H1 (cell line): ENCODE measurements around the gene TRDN. TPM values are rescaled to one million over a fixed set of nuclear protein-coding genes. Genes with fewer than 3 reads are reported as not detected.

ENCODE experiments used
- CTCF ChIA-PET: fragments of 300-600 bp; sonication (Branson Sonifier 250); formaldehyde crosslinking; loops from one replicate; lab custom pipeline; 2021; ENCODE audit not compliant: partially characterized antibody; lab: Charles Lee
- POLR2A ChIA-PET: fragments of 300-600 bp; sonication (Branson Sonifier 250); formaldehyde crosslinking; loops from one replicate; lab custom pipeline; 2021; ENCODE audit warnings: inconsistent platforms; ENCODE audit not compliant: partially characterized antibody; lab: Charles Lee
- DNase-seq, 2 experiments: peaks; one replicate each; pipeline versions ENCODE4 v3.0.0 to v3.0.0-alpha.2; 2010 to 2022; ENCODE audit warnings: low spot score in 2 of 2, low read depth in 1 of 2, mixed read lengths in 1 of 2
- FAIRE-seq: peaks from 2 replicates; lab custom pipeline; 2011; peaks lifted over from hg19 to GRCh38; lab: Jason Lieb, UNC
- H2AFZ ChIP-seq: 2 replicates; pipeline ENCODE4 v1.8.1; 2012; ENCODE audit warnings: low read length, inconsistent platforms
- H2AK5ac ChIP-seq: 2 replicates; pipeline ENCODE4 v1.6.1; 2013; ENCODE audit warnings: low read depth, low read length
- H2BK120ac ChIP-seq: replicated peaks from 2 replicates; pipeline ENCODE3; 2013; ENCODE audit warnings: low read depth, low read length, inconsistent platforms
- H2BK12ac ChIP-seq: 2 replicates; pipeline ENCODE4 v1.6.1; 2013; ENCODE audit warnings: low read depth, low read length
- H2BK15ac ChIP-seq: 2 replicates; pipeline ENCODE4 v1.6.1; 2013; ENCODE audit warnings: low read length
- H2BK20ac ChIP-seq: 2 replicates; pipeline ENCODE4 v1.6.1; 2013; ENCODE audit warnings: low read length
- H2BK5ac ChIP-seq: 2 replicates; pipeline ENCODE4 v1.6.1; 2013; ENCODE audit warnings: low read depth, low read length
- H3K14ac ChIP-seq: 2 replicates; pipeline ENCODE4 v1.6.1; 2013; ENCODE audit warnings: inconsistent platforms; ENCODE audit not compliant: insufficient read length
- H3K18ac ChIP-seq: 2 replicates; pipeline ENCODE4 v1.6.1; 2013; ENCODE audit warnings: low read length; ENCODE audit errors: extremely low read depth
- H3K23ac ChIP-seq: 2 replicates; pipeline ENCODE4 v1.6.1; 2013; ENCODE audit warnings: inconsistent platforms; ENCODE audit not compliant: insufficient read length
- H3K23me2 ChIP-seq: 2 replicates; pipeline ENCODE4 v1.6.1; 2013; ENCODE audit warnings: low read depth, low read length
- H3K27ac ChIP-seq: 2 replicates; pipeline ENCODE4 v1.6.1; 2011; ENCODE audit warnings: low read depth, low read length, inconsistent platforms
- H3K27me3 ChIP-seq, 4 experiments: replicated peaks in 1 of 4; 1 replicate in 1 of 4; 2 replicates in 3 of 4; pipeline versions ENCODE4 v1.6.1 to v1.8.1; 2011 to 2013; ENCODE audit warnings: low read length in 3 of 4, mild to moderate bottlenecking in 3 of 4, inconsistent platforms in 2 of 4, mixed read lengths in 2 of 4, moderate library complexity in 1 of 4; ENCODE audit not compliant: control insufficient read depth in 3 of 4, insufficient read depth in 3 of 4; ENCODE audit errors: extremely low read depth in 1 of 4
- H3K36me3 ChIP-seq, 4 experiments: 2 replicates each; pipeline versions ENCODE4 v1.6.1 to v1.8.1; 2011 to 2013; ENCODE audit warnings: mild to moderate bottlenecking in 4 of 4, low read length in 3 of 4, moderate library complexity in 2 of 4, control low read depth in 1 of 4, inconsistent platforms in 1 of 4; ENCODE audit not compliant: insufficient read depth in 4 of 4, control insufficient read depth in 2 of 4
- H3K4ac ChIP-seq: replicated peaks from 2 replicates; pipeline ENCODE3; 2013; ENCODE audit warnings: low read length, low read depth, mixed read lengths, inconsistent platforms; ENCODE audit not compliant: insufficient read length
- H3K4me1 ChIP-seq, 4 experiments: replicated peaks in 1 of 4; 1 replicate in 1 of 4; 2 replicates in 3 of 4; pipeline versions ENCODE4 v1.6.1 to v1.8.1; 2011 to 2013; ENCODE audit warnings: low read length in 3 of 4, inconsistent platforms in 2 of 4, mixed read lengths in 1 of 4; ENCODE audit not compliant: insufficient read depth in 4 of 4, control insufficient read depth in 3 of 4
- H3K4me2 ChIP-seq, 2 experiments: 2 replicates each; pipeline versions ENCODE4 v1.6.1 to v1.8.1; 2011 to 2013; ENCODE audit warnings: low read depth in 2 of 2, low read length in 2 of 2, control low read depth in 1 of 2, inconsistent platforms in 1 of 2, mild to moderate bottlenecking in 1 of 2; ENCODE audit not compliant: insufficient read depth in 1 of 2
- H3K4me3 ChIP-seq, 4 experiments: fragments of 200-600, 300-600 bp in 1 of 4; sonication (generic), shearing (Covaris generic), sonication (Bioruptor Twin) in 1 of 4; 2 replicates each; pipeline versions ENCODE4 v1.5.1 to v1.8.1; 2011 to 2016; ENCODE audit warnings: low read length in 4 of 4, low read depth in 3 of 4, control low read depth in 2 of 4, inconsistent platforms in 2 of 4, mild to moderate bottlenecking in 2 of 4, mixed read lengths in 1 of 4, moderate library complexity in 1 of 4; ENCODE audit not compliant: insufficient read depth in 2 of 4; ENCODE audit errors: extremely low read depth in 1 of 4
- H3K56ac ChIP-seq: replicated peaks from 2 replicates; pipeline ENCODE3; 2013; ENCODE audit warnings: low read depth, mild to moderate bottlenecking, mixed read lengths, low read length, inconsistent platforms; ENCODE audit not compliant: insufficient read length
- H3K79me1 ChIP-seq: 2 replicates; pipeline ENCODE4 v1.6.1; 2013; ENCODE audit warnings: low read depth, low read length, control low read depth
- H3K79me2 ChIP-seq, 2 experiments: 2 replicates each; pipeline versions ENCODE4 v1.6.1 to v1.8.1; 2012 to 2013; ENCODE audit warnings: low read length in 2 of 2, mild to moderate bottlenecking in 2 of 2, inconsistent platforms in 1 of 2; ENCODE audit not compliant: insufficient read depth in 2 of 2, control insufficient read depth in 1 of 2
- H3K9ac ChIP-seq, 4 experiments: replicated peaks in 1 of 4; 1 replicate in 1 of 4; 2 replicates in 3 of 4; pipeline versions ENCODE4 v1.6.1 to v1.8.1; 2011 to 2013; ENCODE audit warnings: low read depth in 3 of 4, low read length in 3 of 4, control low read depth in 2 of 4, mild to moderate bottlenecking in 2 of 4, moderate library complexity in 2 of 4, inconsistent platforms in 1 of 4; ENCODE audit errors: extremely low read depth in 1 of 4
- H3K9me3 ChIP-seq, 2 experiments: 2 replicates each; pipeline versions ENCODE4 v1.6.1 to v1.8.1; 2012 to 2013; ENCODE audit warnings: mild to moderate bottlenecking in 2 of 2, moderate library complexity in 2 of 2, control low read depth in 1 of 2, inconsistent platforms in 1 of 2, low read depth in 1 of 2, low read length in 1 of 2, mixed read lengths in 1 of 2; ENCODE audit not compliant: insufficient read depth in 2 of 2
- H4K20me1 ChIP-seq, 2 experiments: replicated peaks in 1 of 2; 2 replicates each; pipeline versions ENCODE3 to v1.8.1; 2011 to 2013; ENCODE audit warnings: inconsistent platforms in 2 of 2, low read length in 2 of 2, mild to moderate bottlenecking in 1 of 2; ENCODE audit not compliant: insufficient read depth in 2 of 2, control insufficient read depth in 1 of 2
- H4K5ac ChIP-seq: 2 replicates; pipeline ENCODE4 v1.6.1; 2013; ENCODE audit warnings: low read length, low read depth, mixed read lengths, inconsistent platforms; ENCODE audit not compliant: insufficient read length
- H4K8ac ChIP-seq: 2 replicates; pipeline ENCODE4 v1.8.0; 2013; ENCODE audit warnings: mild to moderate bottlenecking, moderate library complexity, low read length, inconsistent platforms; ENCODE audit not compliant: insufficient read depth; ENCODE audit errors: extremely low read depth
- H4K91ac ChIP-seq: replicated peaks from 2 replicates; pipeline ENCODE3; 2013; ENCODE audit warnings: low read length, mixed read lengths, inconsistent platforms; ENCODE audit not compliant: insufficient read length
- ATF2 ChIP-seq: IDR thresholded peaks from 2 replicates; pipeline ENCODE4 v1.6.1; 2012; ENCODE audit warnings: low read length, inconsistent platforms
- BACH1 ChIP-seq: IDR thresholded peaks from 2 replicates; pipeline ENCODE4 v1.6.1; 2012; ENCODE audit warnings: low read length, improper control_type of control experiment
- CBX8 ChIP-seq: fragments of 300-800, 300-1000 bp; sonication (generic); IDR thresholded peaks from 2 replicates; pipeline ENCODE4 v1.7.1; 2016; ENCODE audit warnings: low read depth, low read length, borderline replicate concordance
- CEBPB ChIP-seq: IDR thresholded peaks from 2 replicates; pipeline ENCODE4 v1.6.1; 2012; ENCODE audit warnings: low read depth, low read length
- CHD2 ChIP-seq: IDR thresholded peaks from 2 replicates; pipeline ENCODE4 v1.6.1; 2012; ENCODE audit warnings: low read length, improper control_type of control experiment
- JUN ChIP-seq: IDR thresholded peaks from 2 replicates; pipeline ENCODE4 v1.6.1; 2011; ENCODE audit warnings: low read depth, mild to moderate bottlenecking, improper control_type of control experiment, low read length
- KDM5A ChIP-seq: fragments of 200-600 bp; IDR thresholded peaks from 2 replicates; pipeline ENCODE4 v1.7.1; 2012; ENCODE audit warnings: mild to moderate bottlenecking, low read length, inconsistent platforms, mixed read lengths
- PHF8 ChIP-seq: fragments of 200-600 bp; sonication (generic); conservative IDR thresholded peaks from 2 replicates; pipeline ENCODE4 v1.7.1; 2012; ENCODE audit warnings: low read depth, mild to moderate bottlenecking, inconsistent platforms, low read length, moderate library complexity
- POU5F1 ChIP-seq: IDR thresholded peaks from 2 replicates; pipeline ENCODE4 v1.6.1; 2011; ENCODE audit warnings: low read depth, mild to moderate bottlenecking, low read length, moderate library complexity
- RAD21 ChIP-seq, 2 experiments: IDR thresholded peaks in 1 of 2; conservative IDR thresholded peaks in 1 of 2; 2 replicates each; pipeline ENCODE4 v1.6.1; 2011; ENCODE audit warnings: low read depth in 2 of 2, low read length in 2 of 2, improper control_type of control experiment in 1 of 2, inconsistent platforms in 1 of 2, mild to moderate bottlenecking in 1 of 2, moderate library complexity in 1 of 2
- SIN3A ChIP-seq, 2 experiments: IDR thresholded peaks in 1 of 2; conservative IDR thresholded peaks in 1 of 2; 2 replicates each; pipeline ENCODE4 v1.6.1; 2011 to 2012; ENCODE audit warnings: low read length in 2 of 2, improper control_type of control experiment in 1 of 2, low read depth in 1 of 2, mild to moderate bottlenecking in 1 of 2
- SP4 ChIP-seq: IDR thresholded peaks from 2 replicates; pipeline ENCODE4 v1.6.1; 2012; ENCODE audit warnings: low read length, inconsistent platforms
- SRF ChIP-seq: IDR thresholded peaks from 2 replicates; pipeline ENCODE4 v1.6.1; 2011; ENCODE audit warnings: mild to moderate bottlenecking, low read depth, low read length, moderate library complexity
- SUZ12 ChIP-seq: fragments of 200-600 bp; sonication (generic); IDR thresholded peaks from 2 replicates; pipeline ENCODE4 v1.6.1; 2012; ENCODE audit warnings: mild to moderate bottlenecking, inconsistent platforms, low read length, moderate library complexity, mixed read lengths
- WGBS, 2 experiments: shearing (Covaris generic) in 1 of 2; methylation state at CpG; one replicate each; pipeline versions ENCODE4 v1.1.6 to v1.1.7; 2013 to 2015; ENCODE audit warnings: low lambda C conversion rate in 2 of 2, mixed read lengths in 2 of 2, inconsistent platforms in 1 of 2, low coverage in 1 of 2, missing lambda C conversion rate in 1 of 2; ENCODE audit not compliant: insufficient replicate concordance in 2 of 2, insufficient coverage in 1 of 2, insufficient read length in 1 of 2; ENCODE audit errors: extremely low coverage in 1 of 2, missing lambda C conversion rate in 1 of 2; 5-methylcytosine and 5-hydroxymethylcytosine counted together
- polyA plus RNA-seq, 7 experiments: library from polyadenylated mRNA; depleted of rRNA in 3 of 7; stranded (reverse) in 5 of 7; unstranded in 2 of 7; fragments of >200 nt in 5 of 7; fragments of 200-250 nt in 2 of 7; gene quantifications; 1 replicate in 5 of 7; 2 replicates in 1 of 7; 4 replicates in 1 of 7; pipeline versions ENCODE4 v1.2.1 to v1.2.3, GENCODE V29; 2011 to 2013; ENCODE audit warnings: missing spikeins in 2 of 7, mixed read lengths in 2 of 7
- total RNA-seq: library from RNA; stranded (reverse); fragmentation: NEBNext Ultra II Directional; extraction: Animal tissue kit (Norgen Biotek cat#: 25700); gene quantifications from 2 replicates; pipeline ENCODE4 v1.2.1, GENCODE V29; 2021

Gene TRDN
- total and polyA plus RNA-seq, 2 of the 8 experiments (the other 6 are each of a cell fraction or from before 2014, with no cell fraction given): 1.6 to 41.6 TPM

- Histone ChIP-seq H3K23ac (no peak overlapping the region), H2BK20ac (no peak overlapping the region), H2BK120ac (no peak overlapping the region), H2BK15ac (no peak overlapping the region), H3K79me1 (no peaks in the 10 kb centered on the region), H3K14ac (no peak overlapping the region), H3K9me3 (no peaks in the 10 kb centered on the region), H3K4me3 (no peak overlapping the region), H4K20me1 (no peaks in the 10 kb centered on the region), H3K9ac (no peak overlapping the region), H2BK5ac (no peak overlapping the region), H3K79me2 (no peaks in the 10 kb centered on the region), H4K5ac (no peak overlapping the region), H3K27me3 (no peaks in the 10 kb centered on the region), H3K4me2 (no peak overlapping the region), H3K4me1 (no peaks in the 10 kb centered on the region), H3K4ac (no peak overlapping the region), H3K36me3 (no peaks in the 10 kb centered on the region), H3K18ac (no peak overlapping the region), H2BK12ac (no peak overlapping the region), H4K8ac (no peak overlapping the region), H3K56ac (no peak overlapping the region), H4K91ac (no peak overlapping the region), H2AK5ac (no peak overlapping the region), H3K23me2 (no peaks in the 10 kb centered on the region), H2AFZ (no peak overlapping the region), H3K27ac (no peak overlapping the region)
- ChIA-PET CTCF (no interaction called here), POLR2A (no interaction called here)
- FAIRE-seq (no peak), DNase-seq (no peak)
- 95% methylated on average over 1 of the region's 1 CpG; no CpG with 5 or more reads in 1 of the 2 experiments for WGBS, 2 experiments
- no peak for TF ChIP-seq CEBPB
- TF ChIP-seq JUN: no peak
- no peak for TF ChIP-seq PHF8
- no peak for TF ChIP-seq SUZ12
- no peak for TF ChIP-seq ATF2
- TF ChIP-seq BACH1: no peak
- TF ChIP-seq SIN3A (conservative IDR thresholded peaks at IDR 0.05 in 1 of 2, IDR thresholded peaks at IDR 0.05 in 1 of 2; ENCODE audit: low read depth in 1 of 2, low read length in 2 of 2): no peak
- TF ChIP-seq POU5F1: no peak
- no peak for TF ChIP-seq SRF
- no peak for TF ChIP-seq SP4
- no peak for TF ChIP-seq CBX8
- TF ChIP-seq RAD21 (IDR thresholded peaks at IDR 0.05 in 1 of 2, conservative IDR thresholded peaks at IDR 0.05 in 1 of 2; ENCODE audit: low read depth in 2 of 2, low read length in 2 of 2): no peak
- no peak for TF ChIP-seq KDM5A
- TF ChIP-seq CHD2: no peak
Observed at GRCh38 chr6:123309130-123309529, 327.6 kb downstream of the TRDN start.
